ENCODE measurements around the gene CHL1.

The CHL1 gene

DNA sequence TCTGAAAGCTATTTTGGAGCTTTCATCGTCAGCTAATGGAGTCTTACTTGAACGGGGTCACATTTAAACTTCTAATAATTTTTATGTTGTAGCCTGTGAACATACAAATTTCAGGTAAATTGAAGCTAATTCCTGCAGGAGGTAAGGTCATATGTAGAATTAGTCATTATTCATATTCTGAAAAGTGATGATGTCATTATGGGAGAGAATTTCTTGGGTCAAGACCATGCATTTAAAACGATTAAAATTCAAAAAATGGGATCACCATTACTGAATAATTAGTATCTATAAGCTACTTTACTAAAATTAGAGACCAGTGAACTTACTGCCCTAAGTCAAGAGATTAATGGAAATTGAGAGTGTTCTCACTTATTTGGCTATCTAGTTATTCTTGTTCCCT, 120.4 kb downstream of the CHL1 start:
- DNase-seq = no peak
- Histone ChIP-seq H3K4me1 (ENCODE audit: control insufficient read depth, low read depth, low read length) (no peaks in the 10 kb centered on the region), H3K4me2 (ENCODE audit: low read length) (no peak overlapping the region), H3K18ac (ENCODE audit: low read length) (no peak overlapping the region), H3K36me3 (ENCODE audit: control insufficient read depth, insufficient read depth, low read length) (no peaks in the 10 kb centered on the region), H3K27ac (ENCODE audit: low read depth, low read length) (no peak overlapping the region), H3K79me2 (ENCODE audit: control insufficient read depth, insufficient read depth, low read length) (no peaks in the 10 kb centered on the region), H3K23ac (ENCODE audit: low read length) (no peak overlapping the region), H3K27me3 (ENCODE audit: insufficient read depth, low read length, poor library complexity) (no peaks in the 10 kb centered on the region), H3K79me1 (ENCODE audit: low read length) (no peaks in the 10 kb centered on the region), H2AK5ac (ENCODE audit: low read length) (no peak overlapping the region), H4K5ac (ENCODE audit: low read length) (no peak overlapping the region), H3K9ac (ENCODE audit: low read length) (no peak overlapping the region), H2BK15ac (replicated peaks; ENCODE audit: low read depth) (no peak overlapping the region), H3K4ac (ENCODE audit: low read depth, low read length) (no peak overlapping the region), H2BK120ac (ENCODE audit: low read depth, low read length) (no peak overlapping the region), H3K4me3 (ENCODE audit: low read length) (no peak overlapping the region), H3K56ac (ENCODE audit: low read length) (no peak overlapping the region), H4K8ac (ENCODE audit: low read depth, low read length) (no peak overlapping the region), H2BK5ac (ENCODE audit: low read length) (no peak overlapping the region)
- no CpG with 5 or more reads among the region's 3 CpGs for WGBS (ENCODE audit: extremely low coverage, insufficient coverage, low lambda C conversion rate)

DNA sequence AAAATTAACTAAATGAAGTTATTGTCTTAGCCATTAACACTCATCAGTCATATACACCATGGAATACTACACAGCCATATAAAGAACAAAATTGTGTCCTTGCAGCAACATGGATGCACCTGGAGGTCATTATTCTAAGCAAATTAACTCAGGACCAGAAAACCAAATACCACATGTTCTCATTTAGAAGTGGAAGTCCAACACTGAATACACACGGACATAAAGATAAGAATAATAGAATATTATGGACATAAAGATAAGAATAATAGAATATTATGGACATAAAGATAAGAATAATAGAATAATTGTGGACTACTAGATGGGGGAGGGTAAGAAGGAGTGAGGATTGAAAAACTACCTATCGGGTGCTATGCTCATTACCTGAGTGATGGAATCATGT, 122.3 kb downstream of the CHL1 start:
- no peaks in the 10 kb centered on the region for H3K79me2 ChIP-seq (ENCODE audit: control insufficient read depth, insufficient read depth, low read length)
- H2BK120ac ChIP-seq (ENCODE audit: low read depth, low read length) = no peak overlapping the region
- no peak overlapping the region for H2BK5ac ChIP-seq (ENCODE audit: low read length)
- no CpG with 5 or more reads among the region's 2 CpGs for WGBS (ENCODE audit: extremely low coverage, insufficient coverage, low lambda C conversion rate)
- H3K4me3 ChIP-seq (ENCODE audit: low read length) = no peak overlapping the region
- no peak overlapping the region for H2AK5ac ChIP-seq (ENCODE audit: low read length)
- H2BK15ac ChIP-seq (replicated peaks; ENCODE audit: low read depth) = no peak overlapping the region
- H4K5ac ChIP-seq (ENCODE audit: low read length) = no peak overlapping the region
- H3K9ac ChIP-seq (ENCODE audit: low read length) = no peak overlapping the region
- H3K4ac ChIP-seq (ENCODE audit: low read depth, low read length) = no peak overlapping the region
- H3K27ac ChIP-seq (ENCODE audit: low read depth, low read length) = no peak overlapping the region
- H3K4me2 ChIP-seq (ENCODE audit: low read length) = no peak overlapping the region
- H3K36me3 ChIP-seq (ENCODE audit: control insufficient read depth, insufficient read depth, low read length) = no peaks in the 10 kb centered on the region
- no peak overlapping the region for H3K18ac ChIP-seq (ENCODE audit: low read length)
- no peaks in the 10 kb centered on the region for H3K4me1 ChIP-seq (ENCODE audit: control insufficient read depth, low read depth, low read length)
- H3K56ac ChIP-seq (ENCODE audit: low read length) = no peak overlapping the region
- H4K8ac ChIP-seq (ENCODE audit: low read depth, low read length) = no peak overlapping the region
- no peaks in the 10 kb centered on the region for H3K27me3 ChIP-seq (ENCODE audit: insufficient read depth, low read length, poor library complexity)
- no peak overlapping the region for H3K23ac ChIP-seq (ENCODE audit: low read length)
- no peak for DNase-seq
- no peaks in the 10 kb centered on the region for H3K79me1 ChIP-seq (ENCODE audit: low read length)

GRCh38 chr3:324423-324822, 127.9 kb downstream of the CHL1 start:
- Histone ChIP-seq H3K56ac (ENCODE audit: low read length) (no peak overlapping the region), H2AK5ac (ENCODE audit: low read length) (no peak overlapping the region), H3K4me1 (ENCODE audit: control insufficient read depth, low read depth, low read length) (no peaks in the 10 kb centered on the region), H3K4ac (ENCODE audit: low read depth, low read length) (no peak overlapping the region), H2BK120ac (ENCODE audit: low read depth, low read length) (no peak overlapping the region), H2BK5ac (ENCODE audit: low read length) (no peak overlapping the region), H3K79me1 (ENCODE audit: low read length) (no peaks in the 10 kb centered on the region), H3K36me3 (ENCODE audit: control insufficient read depth, insufficient read depth, low read length) (no peaks in the 10 kb centered on the region), H2BK15ac (replicated peaks; ENCODE audit: low read depth) (no peak overlapping the region), H3K23ac (ENCODE audit: low read length) (no peak overlapping the region), H3K4me2 (ENCODE audit: low read length) (no peak overlapping the region), H4K8ac (ENCODE audit: low read depth, low read length) (no peak overlapping the region), H4K5ac (ENCODE audit: low read length) (no peak overlapping the region), H3K9ac (ENCODE audit: low read length) (no peak overlapping the region), H3K4me3 (ENCODE audit: low read length) (no peak overlapping the region), H3K27me3 (ENCODE audit: insufficient read depth, low read length, poor library complexity) (no peaks in the 10 kb centered on the region), H3K18ac (ENCODE audit: low read length) (no peak overlapping the region), H3K79me2 (ENCODE audit: control insufficient read depth, insufficient read depth, low read length) (no peaks in the 10 kb centered on the region), H3K27ac (ENCODE audit: low read depth, low read length) (no peak overlapping the region)
- no peak for DNase-seq
- WGBS (ENCODE audit: extremely low coverage, insufficient coverage, low lambda C conversion rate) = no CpG with 5 or more reads among the region's 2 CpGs

- Histone ChIP-seq H3K18ac (ENCODE audit: low read length) (no peak overlapping the region), H3K4ac (ENCODE audit: low read depth, low read length) (no peak overlapping the region), H3K4me1 (ENCODE audit: control insufficient read depth, low read depth, low read length) (no peaks in the 10 kb centered on the region), H2BK5ac (ENCODE audit: low read length) (no peak overlapping the region), H3K23ac (ENCODE audit: low read length) (no peak overlapping the region), H3K4me3 (ENCODE audit: low read length) (no peak overlapping the region), H2AK5ac (ENCODE audit: low read length) (no peak overlapping the region), H3K79me2 (ENCODE audit: control insufficient read depth, insufficient read depth, low read length) (no peaks in the 10 kb centered on the region), H3K56ac (ENCODE audit: low read length) (no peak overlapping the region), H2BK120ac (ENCODE audit: low read depth, low read length) (no peak overlapping the region), H3K36me3 (ENCODE audit: control insufficient read depth, insufficient read depth, low read length) (no peaks in the 10 kb centered on the region), H3K27ac (ENCODE audit: low read depth, low read length) (no peak overlapping the region), H3K27me3 (ENCODE audit: insufficient read depth, low read length, poor library complexity) (no peaks in the 10 kb centered on the region), H3K79me1 (ENCODE audit: low read length) (no peaks in the 10 kb centered on the region), H4K5ac (ENCODE audit: low read length) (no peak overlapping the region), H3K9ac (ENCODE audit: low read length) (no peak overlapping the region), H2BK15ac (replicated peaks; ENCODE audit: low read depth) (no peak overlapping the region), H4K8ac (ENCODE audit: low read depth, low read length) (no peak overlapping the region), H3K4me2 (ENCODE audit: low read length) (no peak overlapping the region)
- DNase-seq = no peak
- no CpG with 5 or more reads among the region's 1 CpG for WGBS (ENCODE audit: extremely low coverage, insufficient coverage, low lambda C conversion rate)
These were observed 128.9 kb downstream of the CHL1 start for GRCh38 chr3:325495-325894.

GRCh38 chr3:330494-331115, 134.0 kb downstream of the CHL1 start:
- no peak overlapping the region for H2AK5ac ChIP-seq (ENCODE audit: low read length)
- no peaks in the 10 kb centered on the region for H3K79me2 ChIP-seq (ENCODE audit: control insufficient read depth, insufficient read depth, low read length)
- no peak overlapping the region for H2BK120ac ChIP-seq (ENCODE audit: low read depth, low read length)
- H3K4me2 ChIP-seq (ENCODE audit: low read length) = no peak overlapping the region
- no peak overlapping the region for H3K4ac ChIP-seq (ENCODE audit: low read depth, low read length)
- H3K27ac ChIP-seq (ENCODE audit: low read depth, low read length) = no peak overlapping the region
- no peak overlapping the region for H3K9ac ChIP-seq (ENCODE audit: low read length)
- H3K36me3 ChIP-seq (ENCODE audit: control insufficient read depth, insufficient read depth, low read length) = no peaks in the 10 kb centered on the region
- no peak overlapping the region for H3K18ac ChIP-seq (ENCODE audit: low read length)
- no peak overlapping the region for H3K23ac ChIP-seq (ENCODE audit: low read length)
- no peak overlapping the region for H4K5ac ChIP-seq (ENCODE audit: low read length)
- no peaks in the 10 kb centered on the region for H3K4me1 ChIP-seq (ENCODE audit: control insufficient read depth, low read depth, low read length)
- DNase-seq = no peak
- no peak overlapping the region for H2BK15ac ChIP-seq (replicated peaks; ENCODE audit: low read depth)
- H3K56ac ChIP-seq (ENCODE audit: low read length) = no peak overlapping the region
- no CpG with 5 or more reads among the region's 1 CpG for WGBS (ENCODE audit: extremely low coverage, insufficient coverage, low lambda C conversion rate)
- H3K79me1 ChIP-seq (ENCODE audit: low read length) = no peaks in the 10 kb centered on the region
- no peak overlapping the region for H4K8ac ChIP-seq (ENCODE audit: low read depth, low read length)
- H3K4me3 ChIP-seq (ENCODE audit: low read length) = no peak overlapping the region
- no peaks in the 10 kb centered on the region for H3K27me3 ChIP-seq (ENCODE audit: insufficient read depth, low read length, poor library complexity)
- no peak overlapping the region for H2BK5ac ChIP-seq (ENCODE audit: low read length)

- DNase-seq = no peak
- Histone ChIP-seq H2BK5ac (ENCODE audit: low read length) (no peak overlapping the region), H3K23ac (ENCODE audit: low read length) (no peak overlapping the region), H3K9ac (ENCODE audit: low read length) (no peak overlapping the region), H3K4ac (ENCODE audit: low read depth, low read length) (no peak overlapping the region), H3K4me1 (ENCODE audit: control insufficient read depth, low read depth, low read length) (no peaks in the 10 kb centered on the region), H3K27me3 (ENCODE audit: insufficient read depth, low read length, poor library complexity) (no peaks in the 10 kb centered on the region), H3K4me2 (ENCODE audit: low read length) (no peak overlapping the region), H3K56ac (ENCODE audit: low read length) (no peak overlapping the region), H3K36me3 (ENCODE audit: control insufficient read depth, insufficient read depth, low read length) (no peaks in the 10 kb centered on the region), H3K4me3 (ENCODE audit: low read length) (no peak overlapping the region), H3K27ac (ENCODE audit: low read depth, low read length) (no peak overlapping the region), H4K5ac (ENCODE audit: low read length) (no peak overlapping the region), H2BK15ac (replicated peaks; ENCODE audit: low read depth) (no peak overlapping the region), H4K8ac (ENCODE audit: low read depth, low read length) (no peak overlapping the region), H3K18ac (ENCODE audit: low read length) (no peak overlapping the region), H2BK120ac (ENCODE audit: low read depth, low read length) (no peak overlapping the region), H3K79me2 (ENCODE audit: control insufficient read depth, insufficient read depth, low read length) (no peaks in the 10 kb centered on the region), H3K79me1 (ENCODE audit: low read length) (no peaks in the 10 kb centered on the region), H2AK5ac (ENCODE audit: low read length) (no peak overlapping the region)
- WGBS (ENCODE audit: extremely low coverage, insufficient coverage, low lambda C conversion rate) = no CpG with 5 or more reads among the region's 5 CpGs
These were observed 135.3 kb downstream of the CHL1 start for GRCh38 chr3:331881-332280.

All from mesendoderm (in vitro differentiated cells).